Suprapubic skin (tissue), 4 donors: ENCODE data around the gene RBM8A. TPM values are rescaled to one million over a fixed set of nuclear protein-coding genes. Genes with fewer than 3 reads are reported as not detected.
"Not testable (repeated sequence)": the region's sequence is repeated elsewhere in the genome, so short reads cannot be mapped to it uniquely, and the experiment has no call there.

ENCODE experiments used
- DNase-seq, 2 donors: peaks; one replicate each; pipeline ENCODE4 v3.0.0-alpha.2; 2019; ENCODE audit warnings: low spot score in 2 of 2
- H3K27ac ChIP-seq: fragments of 200-600 bp; sonication (generic); one replicate; pipeline ENCODE4 v1.5.1; 2019
- H3K27me3 ChIP-seq: fragments of 200-600 bp; sonication (generic); one replicate; pipeline ENCODE4 v1.5.1; 2019
- H3K36me3 ChIP-seq: fragments of 200-600 bp; sonication (generic); one replicate; pipeline ENCODE4 v1.5.1; 2019
- H3K4me1 ChIP-seq: fragments of 200-600 bp; sonication (generic); one replicate; pipeline ENCODE4 v1.5.1; 2019
- H3K4me3 ChIP-seq: fragments of 200-600 bp; sonication (generic); one replicate; pipeline ENCODE4 v1.5.1; 2019; ENCODE audit warnings: mild to moderate bottlenecking
- H3K9me3 ChIP-seq: fragments of 200-600 bp; sonication (generic); one replicate; pipeline ENCODE4 v1.5.1; 2019
- EP300 ChIP-seq: sonication (generic); formaldehyde crosslinking; IDR thresholded peaks from one replicate; pipeline ENCODE4 v1.6.1; 2017; ENCODE audit warnings: antibody characterized with exemption
- POLR2A ChIP-seq, 2 donors: fragments of 450-650 bp; IDR thresholded peaks; one replicate each; pipeline ENCODE4 v1.6.1; 2017; ENCODE audit warnings: antibody characterized with exemption in 2 of 2, mild to moderate bottlenecking in 2 of 2, moderate library complexity in 2 of 2
- POLR2AphosphoS5 ChIP-seq, 3 donors: sonication (generic); formaldehyde crosslinking; IDR thresholded peaks; one replicate each; pipeline ENCODE4 v1.6.1; 2017; ENCODE audit warnings: antibody characterized with exemption in 3 of 3
- WGBS: methylation state at CpG from one replicate; pipeline ENCODE4 v1.1.5; 2018; 5-methylcytosine and 5-hydroxymethylcytosine counted together
- total RNA-seq, 4 donors: library from RNA; depleted of rRNA; stranded (reverse); fragments of >200 nt; gene quantifications; one replicate each; pipeline ENCODE4 v1.1.0, GENCODE V29; 2016
- TF ChIP-seq, protein P1 (sequence below), 2 donors: fragments of 200-600 bp in 1 of 2; fragments of 450-650 bp in 1 of 2; sonication (generic) in 1 of 2; IDR thresholded peaks; one replicate each; pipeline ENCODE4 v1.5.1; 2016 to 2019; ENCODE audit warnings: antibody characterized with exemption in 2 of 2, mild to moderate bottlenecking in 1 of 2, moderate library complexity in 1 of 2

RBM8A gene
- total RNA-seq, 4 donors from 2014 or later: 92.2 to 186 (median 134) TPM

- no peaks in the 10 kb centered on the region for H3K27me3 ChIP-seq
- H3K4me1 ChIP-seq: peaks cover 3% of the 10 kb centered on the region
- no peak overlapping the region for H3K27ac ChIP-seq
- H3K36me3 ChIP-seq: peaks cover 24% of the 10 kb centered on the region
- TF ChIP-seq POLR2AphosphoS5 (IDR thresholded peaks at IDR 0.05) (no peak), EP300 (no peak), POLR2A (IDR thresholded peaks at IDR 0.05) (no peak)
- TF ChIP-seq, protein P1, sequence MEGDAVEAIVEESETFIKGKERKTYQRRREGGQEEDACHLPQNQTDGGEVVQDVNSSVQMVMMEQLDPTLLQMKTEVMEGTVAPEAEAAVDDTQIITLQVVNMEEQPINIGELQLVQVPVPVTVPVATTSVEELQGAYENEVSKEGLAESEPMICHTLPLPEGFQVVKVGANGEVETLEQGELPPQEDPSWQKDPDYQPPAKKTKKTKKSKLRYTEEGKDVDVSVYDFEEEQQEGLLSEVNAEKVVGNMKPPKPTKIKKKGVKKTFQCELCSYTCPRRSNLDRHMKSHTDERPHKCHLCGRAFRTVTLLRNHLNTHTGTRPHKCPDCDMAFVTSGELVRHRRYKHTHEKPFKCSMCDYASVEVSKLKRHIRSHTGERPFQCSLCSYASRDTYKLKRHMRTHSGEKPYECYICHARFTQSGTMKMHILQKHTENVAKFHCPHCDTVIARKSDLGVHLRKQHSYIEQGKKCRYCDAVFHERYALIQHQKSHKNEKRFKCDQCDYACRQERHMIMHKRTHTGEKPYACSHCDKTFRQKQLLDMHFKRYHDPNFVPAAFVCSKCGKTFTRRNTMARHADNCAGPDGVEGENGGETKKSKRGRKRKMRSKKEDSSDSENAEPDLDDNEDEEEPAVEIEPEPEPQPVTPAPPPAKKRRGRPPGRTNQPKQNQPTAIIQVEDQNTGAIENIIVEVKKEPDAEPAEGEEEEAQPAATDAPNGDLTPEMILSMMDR (IDR thresholded peaks at IDR 0.05): no peak
- H3K9me3 ChIP-seq: no peaks in the 10 kb centered on the region
- no peak overlapping the region for H3K4me3 ChIP-seq
- no peak for DNase-seq
- 71% methylated on average over 1 of the region's 1 CpG for WGBS
Measured at GRCh38 chr1:145937436-145937835, 10.2 kb upstream of the RBM8A start.

- no peaks in the 10 kb centered on the region for H3K27me3 ChIP-seq
- no peak for TF ChIP-seq EP300
- TF ChIP-seq POLR2AphosphoS5 (IDR thresholded peaks at IDR 0.05): no peak
- TF ChIP-seq POLR2A (IDR thresholded peaks at IDR 0.05): no peak
- TF ChIP-seq, protein P1 (IDR thresholded peaks at IDR 0.05): no peak
- peak overlapping the region; percentile 38 for H3K27ac ChIP-seq
- H3K36me3 ChIP-seq: peaks cover 24% of the 10 kb centered on the region
- peaks cover 3% of the 10 kb centered on the region for H3K4me1 ChIP-seq
- H3K9me3 ChIP-seq: no peaks in the 10 kb centered on the region
- 65% methylated on average over 6 of the region's 8 CpGs for WGBS
- H3K4me3 ChIP-seq: no peak overlapping the region
- no peak for DNase-seq
Measured at GRCh38 chr1:145936247-145936646, 9.0 kb upstream of the RBM8A start.

- DNase-seq: no peak
- Histone ChIP-seq H3K27ac (no peak overlapping the region), H3K36me3 (peaks cover 24% of the 10 kb centered on the region), H3K4me3 (no peak overlapping the region), H3K9me3 (no peaks in the 10 kb centered on the region), H3K4me1 (peaks cover 3% of the 10 kb centered on the region), H3K27me3 (no peaks in the 10 kb centered on the region)
- TF ChIP-seq, protein P1 (IDR thresholded peaks at IDR 0.05): no peak
- TF ChIP-seq EP300 (no peak), POLR2A (IDR thresholded peaks at IDR 0.05) (no peak), POLR2AphosphoS5 (IDR thresholded peaks at IDR 0.05) (no peak)
Measured at GRCh38 chr1:145935708-145936107, 8.4 kb upstream of the RBM8A start.

DNA sequence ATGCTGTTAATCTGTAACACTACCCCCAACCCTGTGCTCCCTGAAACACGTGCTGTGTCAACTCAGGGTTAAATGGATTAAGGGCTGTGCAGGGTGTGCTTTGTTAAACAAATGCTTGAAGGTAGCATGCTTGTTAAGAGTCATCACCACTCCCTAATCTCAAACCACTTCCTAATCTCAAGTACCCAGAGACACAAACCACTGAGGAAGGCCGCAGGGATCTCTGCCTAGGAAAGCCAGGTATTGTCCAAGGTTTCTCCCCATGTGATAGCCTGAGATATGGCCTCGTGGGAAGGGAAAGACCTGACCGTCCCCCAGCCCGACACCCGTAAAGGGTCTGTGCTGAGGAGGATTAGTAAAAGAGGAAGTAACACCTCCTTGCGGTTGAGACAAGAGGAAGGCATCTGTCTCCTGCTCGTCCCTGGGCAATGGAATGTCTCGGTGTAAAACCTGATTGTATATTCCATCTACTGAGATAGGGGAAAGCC, 5.3 kb upstream of the RBM8A start:
- H3K9me3 ChIP-seq, H3K27me3 ChIP-seq, H3K27ac ChIP-seq, DNase-seq, H3K4me3 ChIP-seq: not testable (repeated sequence)
- peaks cover 24% of the 10 kb centered on the region for H3K36me3 ChIP-seq
- WGBS: 61% methylated on average over 9 of the region's 9 CpGs
- peaks cover 13% of the 10 kb centered on the region for H3K4me1 ChIP-seq

DNA sequence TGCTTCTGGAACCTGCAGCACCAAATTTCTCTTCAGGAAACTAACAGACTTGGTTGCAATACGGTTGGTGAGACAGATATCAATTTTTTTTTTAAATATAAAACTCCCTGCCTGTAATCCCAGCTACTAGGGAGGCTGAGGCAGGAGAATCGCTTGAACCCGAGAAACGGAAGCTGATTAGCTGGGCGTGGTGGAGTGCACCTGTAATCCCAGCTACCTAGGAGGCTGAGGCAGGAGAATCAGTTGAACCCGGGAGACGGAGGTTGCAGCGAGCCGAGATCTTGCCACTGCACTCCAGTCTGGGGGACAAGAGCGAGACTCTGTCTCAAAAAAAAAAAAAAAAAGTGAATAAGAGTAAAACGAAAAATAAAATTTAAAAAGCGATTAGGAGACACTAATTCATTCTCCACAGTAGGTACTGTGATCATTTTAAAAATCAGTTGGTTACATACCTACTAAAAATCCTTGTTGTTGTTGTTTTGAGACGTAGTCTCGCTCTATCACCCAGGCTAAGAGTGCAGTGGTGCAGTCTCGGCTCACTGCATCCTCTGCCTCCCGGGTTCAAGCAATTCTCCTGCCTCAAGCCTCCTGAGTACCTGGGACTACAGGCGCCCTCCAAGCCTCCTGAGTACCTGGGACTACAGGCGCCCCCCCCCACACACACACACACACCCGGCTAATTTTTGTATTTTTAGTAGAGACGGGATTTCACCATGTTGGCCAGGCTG, 796 bp upstream of the RBM8A start:
- DNase-seq: no peak
- H3K36me3 ChIP-seq: peaks cover 18% of the 10 kb centered on the region
- H3K27ac ChIP-seq: peak overlapping the region; percentile 97
- H3K4me1 ChIP-seq: peaks cover 20% of the 10 kb centered on the region
- H3K27me3 ChIP-seq: no peaks in the 10 kb centered on the region
- WGBS: 57% methylated on average over 20 of the region's 20 CpGs
- no peak for TF ChIP-seq POLR2AphosphoS5 (IDR thresholded peaks at IDR 0.05)
- no peak for TF ChIP-seq EP300
- TF ChIP-seq POLR2A (IDR thresholded peaks at IDR 0.05): no peak
- TF ChIP-seq, protein P1 (IDR thresholded peaks at IDR 0.05): no peak
- peak overlapping the region; percentile 78 for H3K4me3 ChIP-seq
- H3K9me3 ChIP-seq: no peaks in the 10 kb centered on the region
